Endodermal cell (in vitro differentiated cells): ENCODE results near the gene RYR2. TPM values are rescaled to one million over a fixed set of nuclear protein-coding genes. Genes with fewer than 3 reads are reported as not detected.

Source experiments
- DNase-seq: peaks from one replicate; pipeline ENCODE4 v3.0.0-alpha.2; 2017
- H3K27ac ChIP-seq: 2 replicates; pipeline ENCODE4 v1.5.1; 2013; ENCODE audit warnings: mild to moderate bottlenecking, low read depth, low read length, moderate library complexity
- H3K27me3 ChIP-seq: 2 replicates; pipeline ENCODE4 v1.6.1; 2013; ENCODE audit warnings: mild to moderate bottlenecking, low read length, moderate library complexity; ENCODE audit not compliant: insufficient read depth, control insufficient read depth, poor library complexity, severe bottlenecking
- H3K36me3 ChIP-seq: 2 replicates; pipeline ENCODE4 v1.7.0; 2013; ENCODE audit warnings: mild to moderate bottlenecking, low read length, moderate library complexity; ENCODE audit not compliant: control insufficient read depth, insufficient read depth
- H3K4me1 ChIP-seq: one replicate; pipeline ENCODE4 v1.7.0; 2013; ENCODE audit warnings: low read length; ENCODE audit not compliant: control insufficient read depth, insufficient read depth
- H3K4me3 ChIP-seq: 2 replicates; pipeline ENCODE4 v1.5.1; 2013; ENCODE audit warnings: mild to moderate bottlenecking, low read length, moderate library complexity
- H3K9ac ChIP-seq: 2 replicates; pipeline ENCODE4 v1.6.1; 2013; ENCODE audit warnings: mild to moderate bottlenecking, low read length, moderate library complexity; ENCODE audit not compliant: poor library complexity, severe bottlenecking; ENCODE audit errors: extremely low read depth
- H3K9me3 ChIP-seq: 2 replicates; pipeline ENCODE4 v1.6.1; 2013; ENCODE audit warnings: mild to moderate bottlenecking, low read length, moderate library complexity; ENCODE audit not compliant: control insufficient read depth
- H3K27ac Mint-ChIP-seq: 2 replicates; pipeline ENCODE4 v1.8.0; 2020; ENCODE audit warnings: mixed read lengths
- H3K27me3 Mint-ChIP-seq: 2 replicates; pipeline ENCODE4 v1.8.0; 2021; ENCODE audit warnings: mild to moderate bottlenecking, mixed read lengths; ENCODE audit not compliant: insufficient read depth
- H3K36me3 Mint-ChIP-seq: 2 replicates; pipeline ENCODE4 v1.8.0; 2020; ENCODE audit warnings: low read depth, mixed read lengths
- H3K4me1 Mint-ChIP-seq: 2 replicates; pipeline ENCODE4 v1.8.0; 2020; ENCODE audit warnings: mixed read lengths
- H3K4me3 Mint-ChIP-seq: 2 replicates; pipeline ENCODE4 v1.8.0; 2020; ENCODE audit warnings: mild to moderate bottlenecking, moderate library complexity, mixed read lengths
- H3K9me3 Mint-ChIP-seq: 2 replicates; pipeline ENCODE4 v1.8.0; 2020; ENCODE audit warnings: mild to moderate bottlenecking, mixed read lengths
- CTCF ChIP-seq: fragments of 200-600 bp; sonication (generic); conservative IDR thresholded peaks from 2 replicates; pipeline ENCODE4 v1.5.0; 2021; ENCODE audit warnings: antibody characterized with exemption, mild to moderate bottlenecking
- WGBS, 2 experiments: methylation state at CpG; one replicate each; pipeline versions ENCODE4 v1.1.5 to v1.1.7; 2013; ENCODE audit warnings: missing lambda C conversion rate in 2 of 2, mixed read lengths in 1 of 2; ENCODE audit not compliant: insufficient coverage in 1 of 2, insufficient read length in 1 of 2; 5-methylcytosine and 5-hydroxymethylcytosine counted together
- total RNA-seq, 2 donors: library from RNA; stranded (reverse); fragmentation: NEBNext Ultra II Directional in 1 of 2; extraction: Animal tissue kit (Norgen Biotek cat#: 25700) in 1 of 2; gene quantifications; 2 replicates in 1 of 2; 3 replicates in 1 of 2; pipeline ENCODE4 v1.2.1, GENCODE V29; 2021

RYR2 gene
- total RNA-seq, 2 donors from 2014 or later, result 0.95 to 2.4 TPM

- no peak overlapping the region for H3K27ac Mint-ChIP-seq
- peaks cover 7% of the 10 kb centered on the region for H3K4me1 Mint-ChIP-seq
- no peak overlapping the region for H3K27ac ChIP-seq
- no peak overlapping the region for H3K9ac ChIP-seq
- no peak overlapping the region for H3K4me3 ChIP-seq
- H3K4me1 ChIP-seq, result no peaks in the 10 kb centered on the region
- DNase-seq, result no peak
- 78 to 92% methylated on average over 2 of the region's 2 CpGs for WGBS, 2 experiments
- H3K27me3 ChIP-seq, result no peaks in the 10 kb centered on the region
- TF ChIP-seq CTCF, result no peak
- H3K36me3 ChIP-seq, result no peaks in the 10 kb centered on the region
- H3K9me3 ChIP-seq, result no peaks in the 10 kb centered on the region
- no peaks in the 10 kb centered on the region for H3K9me3 Mint-ChIP-seq
- no peaks in the 10 kb centered on the region for H3K36me3 Mint-ChIP-seq
- no peaks in the 10 kb centered on the region for H3K27me3 Mint-ChIP-seq
- H3K4me3 Mint-ChIP-seq, result no peak overlapping the region
Measured at GRCh38 chr1:237482777-237483176, 440.8 kb downstream of the RYR2 start.

GRCh38 chr1:237492359-237492758 is 450.4 kb downstream of the RYR2 start:
- Mint-ChIP-seq H3K36me3 (no peaks in the 10 kb centered on the region), H3K27ac (no peak overlapping the region), H3K4me1 (no peaks in the 10 kb centered on the region), H3K9me3 (no peaks in the 10 kb centered on the region), H3K27me3 (no peaks in the 10 kb centered on the region), H3K4me3 (no peak overlapping the region)
- TF ChIP-seq CTCF, result peak; percentile 65
- no peaks in the 10 kb centered on the region for H3K36me3 ChIP-seq
- H3K4me3 ChIP-seq, result no peak overlapping the region
- H3K27me3 ChIP-seq, result no peaks in the 10 kb centered on the region
- no peaks in the 10 kb centered on the region for H3K4me1 ChIP-seq
- DNase-seq, result peak; percentile 58
- 74 to 83% methylated on average over 1 of the region's 1 CpG for WGBS, 2 experiments
- H3K9me3 ChIP-seq, result no peaks in the 10 kb centered on the region
- no peak overlapping the region for H3K27ac ChIP-seq
- no peak overlapping the region for H3K9ac ChIP-seq

DNA sequence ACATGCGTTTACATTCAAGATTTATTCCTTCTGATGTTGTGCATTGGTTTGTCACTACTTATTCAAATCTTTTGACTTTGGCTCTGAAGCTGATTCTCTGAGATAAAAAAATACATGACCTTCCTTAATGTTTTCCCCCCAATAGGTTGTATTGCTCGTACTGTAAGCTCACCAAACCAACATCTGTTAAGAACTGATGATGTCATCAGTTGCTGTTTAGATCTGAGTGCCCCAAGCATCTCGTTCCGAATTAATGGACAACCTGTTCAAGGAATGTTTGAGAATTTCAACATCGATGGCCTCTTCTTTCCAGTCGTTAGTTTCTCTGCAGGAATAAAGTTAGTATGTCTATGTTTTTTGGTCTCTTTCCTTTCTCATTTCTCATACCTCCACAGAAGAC is 458.6 kb downstream of the RYR2 start:
- no peak for TF ChIP-seq CTCF
- Histone ChIP-seq H3K4me1 (no peaks in the 10 kb centered on the region), H3K27me3 (no peaks in the 10 kb centered on the region), H3K4me3 (no peak overlapping the region), H3K9ac (no peak overlapping the region), H3K9me3 (no peaks in the 10 kb centered on the region), H3K36me3 (no peaks in the 10 kb centered on the region), H3K27ac (no peak overlapping the region)
- Mint-ChIP-seq H3K27ac (no peak overlapping the region), H3K36me3 (no peaks in the 10 kb centered on the region), H3K27me3 (no peaks in the 10 kb centered on the region), H3K4me3 (no peak overlapping the region), H3K9me3 (no peaks in the 10 kb centered on the region), H3K4me1 (no peaks in the 10 kb centered on the region)
- no peak for DNase-seq
- WGBS, 2 experiments, result 97 to 98% methylated on average over 4 to 5 of the region's 6 CpGs
